Calu3 (cell line): Measurements from ENCODE around the gene PRCD. TPM values are rescaled to one million over a fixed set of nuclear protein-coding genes. Genes with fewer than 3 reads are reported as not detected.
"Not testable (repeated sequence)": the region's sequence is repeated elsewhere in the genome, so short reads cannot be mapped to it uniquely, and the experiment has no call there.

Source experiments
- BruUV-seq: library from RNA; stranded (reverse); fragments of 400-500 nt; replicated peaks from 2 replicates; lab custom pipeline; 2021; lab: Mats Ljungman, UMichigan
- CTCF ChIA-PET: fragments of 300-600 bp; sonication (Branson Sonifier 250); formaldehyde crosslinking; loops from one replicate; lab custom pipeline; 2022; ENCODE audit warnings: antibody characterized with exemption; lab: Charles Lee
- DNase-seq: peaks from one replicate; pipeline ENCODE4 v3.0.0; 2022
- H3K27ac Mint-ChIP-seq: one replicate; pipeline ENCODE4 v1.8.0; 2022; ENCODE audit warnings: mixed read lengths; ENCODE audit not compliant: unreplicated experiment
- H3K27me3 Mint-ChIP-seq: one replicate; pipeline ENCODE4 v1.8.0; 2022; ENCODE audit warnings: mixed read lengths; ENCODE audit not compliant: unreplicated experiment
- H3K36me3 Mint-ChIP-seq: one replicate; pipeline ENCODE4 v1.8.0; 2022; ENCODE audit warnings: mild to moderate bottlenecking, moderate library complexity, mixed read lengths; ENCODE audit not compliant: insufficient read depth, unreplicated experiment
- H3K4me1 Mint-ChIP-seq: one replicate; pipeline ENCODE4 v1.8.0; 2022; ENCODE audit warnings: mild to moderate bottlenecking, low read depth, mixed read lengths; ENCODE audit not compliant: unreplicated experiment
- H3K4me3 Mint-ChIP-seq: one replicate; pipeline ENCODE4 v1.8.0; 2022; ENCODE audit warnings: mild to moderate bottlenecking, low read depth, moderate library complexity, mixed read lengths; ENCODE audit not compliant: unreplicated experiment
- H3K9me3 Mint-ChIP-seq: one replicate; pipeline ENCODE4 v1.8.0; 2022; ENCODE audit warnings: low read depth, mixed read lengths; ENCODE audit not compliant: unreplicated experiment
- intact Hi-C: fragments of 100-400 bp; cut with micrococcal nuclease; formaldehyde crosslinking; loops from one replicate; pipeline ENCODE4 v1.10.0; 2022; ENCODE audit not compliant: unreplicated experiment
- total RNA-seq: library from RNA; stranded (reverse); gene quantifications from 2 replicates; pipeline ENCODE4 v1.2.3, GENCODE V29; 2022
- TF ChIP-seq, protein P1 (sequence below): fragments of 200-600 bp; IDR thresholded peaks from one replicate; pipeline ENCODE4 v1.8.0; 2022; ENCODE audit warnings: antibody characterized with exemption; ENCODE audit not compliant: unreplicated experiment

The PRCD gene
- total RNA-seq, 1 experiment from 2014 or later: not detected

DNA sequence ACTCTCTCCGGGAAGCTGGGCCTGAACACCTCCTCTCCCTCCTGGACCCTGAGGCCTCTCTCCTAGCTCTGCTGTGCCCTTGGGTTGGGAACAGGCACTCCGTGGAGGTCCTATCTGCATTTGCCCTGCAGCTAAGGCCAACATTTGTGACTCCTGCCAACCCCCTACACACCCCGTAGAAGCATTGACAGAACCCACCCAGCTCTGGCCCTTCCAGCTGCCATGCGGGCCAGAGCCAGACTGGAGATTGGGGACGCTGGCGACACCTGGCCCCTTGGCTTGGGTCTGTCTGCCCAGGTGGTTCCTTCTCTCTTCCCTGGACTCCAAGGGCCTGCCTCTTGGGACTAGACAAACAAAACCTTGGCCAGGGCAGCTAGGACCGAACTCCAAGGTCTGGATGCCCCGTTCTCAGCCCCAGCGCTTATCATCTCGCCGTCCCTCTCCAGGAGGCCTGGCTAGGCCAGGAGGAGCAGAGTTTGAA is 38.0 kb upstream of the PRCD start:
- Mint-ChIP-seq H3K9me3 (no peaks in the 10 kb centered on the region), H3K4me1 (peaks cover 44% of the 10 kb centered on the region), H3K36me3 (peaks cover 26% of the 10 kb centered on the region), H3K4me3 (peak overlapping the region; percentile 88), H3K27me3 (no peaks in the 10 kb centered on the region), H3K27ac (peak overlapping the region; percentile 81)
- TF ChIP-seq, protein P1, sequence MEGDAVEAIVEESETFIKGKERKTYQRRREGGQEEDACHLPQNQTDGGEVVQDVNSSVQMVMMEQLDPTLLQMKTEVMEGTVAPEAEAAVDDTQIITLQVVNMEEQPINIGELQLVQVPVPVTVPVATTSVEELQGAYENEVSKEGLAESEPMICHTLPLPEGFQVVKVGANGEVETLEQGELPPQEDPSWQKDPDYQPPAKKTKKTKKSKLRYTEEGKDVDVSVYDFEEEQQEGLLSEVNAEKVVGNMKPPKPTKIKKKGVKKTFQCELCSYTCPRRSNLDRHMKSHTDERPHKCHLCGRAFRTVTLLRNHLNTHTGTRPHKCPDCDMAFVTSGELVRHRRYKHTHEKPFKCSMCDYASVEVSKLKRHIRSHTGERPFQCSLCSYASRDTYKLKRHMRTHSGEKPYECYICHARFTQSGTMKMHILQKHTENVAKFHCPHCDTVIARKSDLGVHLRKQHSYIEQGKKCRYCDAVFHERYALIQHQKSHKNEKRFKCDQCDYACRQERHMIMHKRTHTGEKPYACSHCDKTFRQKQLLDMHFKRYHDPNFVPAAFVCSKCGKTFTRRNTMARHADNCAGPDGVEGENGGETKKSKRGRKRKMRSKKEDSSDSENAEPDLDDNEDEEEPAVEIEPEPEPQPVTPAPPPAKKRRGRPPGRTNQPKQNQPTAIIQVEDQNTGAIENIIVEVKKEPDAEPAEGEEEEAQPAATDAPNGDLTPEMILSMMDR: no peak
- intact Hi-C loops: loop anchor here (5.0 kb wide), 1 partner anchor 95 kb away; no protein-coding TSS in a partner anchor
- no TSS peak for BruUV-seq
- CTCF ChIA-PET: interaction anchor here (0.5 to 1.4 kb wide), 3 partner anchors 9 to 272 kb away, joined by 3 to 5 read pairs (median 4); no protein-coding TSS in a partner anchor
- DNase-seq: no peak

GRCh38 chr17:76502341-76503211 is 37.3 kb upstream of the PRCD start:
- no peak for DNase-seq
- H3K9me3 Mint-ChIP-seq: no peaks in the 10 kb centered on the region
- no peak overlapping the region for H3K27ac Mint-ChIP-seq
- peaks cover 26% of the 10 kb centered on the region for H3K36me3 Mint-ChIP-seq
- TF ChIP-seq, protein P1: no peak
- BruUV-seq: no TSS peak
- CTCF ChIA-PET: interaction anchor here (0.5 to 1.4 kb wide), 3 partner anchors 10 to 272 kb away, joined by 3 to 5 read pairs (median 4); no protein-coding TSS in a partner anchor
- H3K4me1 Mint-ChIP-seq: peaks cover 40% of the 10 kb centered on the region
- intact Hi-C loops: loop anchor here (5.0 kb wide), 1 partner anchor 95 kb away; no protein-coding TSS in a partner anchor
- H3K4me3 Mint-ChIP-seq: no peak overlapping the region
- peaks cover 6% of the 10 kb centered on the region for H3K27me3 Mint-ChIP-seq

DNA sequence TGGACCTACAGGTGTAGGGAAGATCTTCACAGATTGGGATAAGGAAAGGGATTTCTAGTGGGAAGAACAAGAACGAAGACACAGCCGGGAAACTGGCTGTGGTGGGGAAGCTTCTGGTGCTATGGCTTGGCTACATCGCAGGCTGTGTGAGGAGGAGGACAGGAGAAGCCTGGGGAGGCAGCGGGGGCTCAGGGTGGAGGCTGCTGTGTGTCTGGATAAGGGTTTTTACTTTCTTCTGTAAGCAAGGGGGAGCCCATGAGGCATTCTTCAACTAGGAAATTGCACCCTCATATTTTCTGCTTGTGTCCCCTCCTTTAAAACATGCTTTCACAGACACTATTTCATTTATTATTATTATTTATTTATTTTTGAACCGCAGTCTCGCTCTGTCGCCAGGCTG is 35.7 kb upstream of the PRCD start:
- intact Hi-C loops: loop anchor here (5.0 kb wide), 1 partner anchor 97 kb away; no protein-coding TSS in a partner anchor
- TF ChIP-seq, protein P1: no peak
- CTCF ChIA-PET: no interaction called here
- Mint-ChIP-seq H3K27me3 (peaks cover 20% of the 10 kb centered on the region), H3K4me1 (peaks cover 25% of the 10 kb centered on the region), H3K27ac (no peak overlapping the region), H3K4me3 (no peak overlapping the region), H3K9me3 (no peaks in the 10 kb centered on the region), H3K36me3 (peaks cover 26% of the 10 kb centered on the region)
- DNase-seq: no peak
- no TSS peak for BruUV-seq

DNA sequence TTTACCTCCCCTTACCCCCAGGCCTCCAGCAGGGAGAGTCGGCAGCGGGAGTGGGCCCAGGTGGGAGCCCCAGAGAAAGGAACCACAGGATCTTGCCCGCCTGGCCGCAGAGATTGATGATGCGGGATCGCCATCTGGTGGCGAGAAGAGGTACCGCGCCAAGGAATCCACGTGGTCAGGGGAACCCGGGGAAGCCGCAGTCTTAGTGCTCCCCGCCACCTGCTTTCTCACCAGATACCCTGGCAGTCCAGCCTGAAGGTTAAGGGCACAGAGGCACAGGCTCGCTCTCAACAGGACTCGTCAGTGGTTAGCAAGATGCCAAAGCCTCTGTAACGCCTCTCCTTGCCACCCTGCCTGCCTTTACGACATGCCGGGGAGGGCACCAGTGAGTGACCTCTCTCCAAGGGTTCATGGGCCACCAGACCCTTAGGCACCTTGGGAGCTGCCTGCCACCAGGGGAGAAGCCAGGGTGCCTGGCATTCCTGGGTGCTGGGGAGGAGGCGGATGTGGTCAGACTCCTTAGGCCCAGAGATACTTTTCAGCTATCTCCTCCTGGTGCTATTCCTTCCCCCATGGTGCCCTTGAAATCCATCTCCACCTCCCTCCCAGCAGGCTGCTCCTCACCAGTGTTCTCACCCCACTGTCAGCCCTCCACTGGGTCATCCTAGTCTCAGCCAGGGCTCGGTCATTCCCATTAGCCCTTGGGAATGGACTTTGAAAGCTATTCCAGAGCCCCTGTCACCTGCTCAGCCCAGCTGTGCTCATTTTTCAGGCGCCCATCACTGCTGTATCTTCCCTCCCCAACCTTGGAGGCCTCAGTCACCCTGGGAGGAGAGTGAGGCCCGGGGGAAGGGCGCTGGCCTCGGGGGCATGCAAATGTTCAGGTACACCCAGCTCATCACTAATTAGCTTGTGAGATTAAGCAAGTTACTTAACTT is 33.2 kb upstream of the PRCD start:
- intact Hi-C loops: loop anchor here (1.0 kb wide), 1 partner anchor 40 kb away; no protein-coding TSS in a partner anchor
- CTCF ChIA-PET: interaction anchor here (0.6 to 1.8 kb wide), 3 partner anchors 48 to 98 kb away, joined by 3 to 6 read pairs (median 5); no protein-coding TSS in a partner anchor
- BruUV-seq: no TSS peak
- H3K27me3 Mint-ChIP-seq: peaks cover 39% of the 10 kb centered on the region
- no peaks in the 10 kb centered on the region for H3K9me3 Mint-ChIP-seq
- H3K27ac Mint-ChIP-seq: no peak overlapping the region
- peak; percentile 90 for DNase-seq
- H3K36me3 Mint-ChIP-seq: peaks cover 7% of the 10 kb centered on the region
- no peak overlapping the region for H3K4me3 Mint-ChIP-seq
- TF ChIP-seq, protein P1: peak; percentile 93
- H3K4me1 Mint-ChIP-seq: peaks cover 4% of the 10 kb centered on the region

DNA sequence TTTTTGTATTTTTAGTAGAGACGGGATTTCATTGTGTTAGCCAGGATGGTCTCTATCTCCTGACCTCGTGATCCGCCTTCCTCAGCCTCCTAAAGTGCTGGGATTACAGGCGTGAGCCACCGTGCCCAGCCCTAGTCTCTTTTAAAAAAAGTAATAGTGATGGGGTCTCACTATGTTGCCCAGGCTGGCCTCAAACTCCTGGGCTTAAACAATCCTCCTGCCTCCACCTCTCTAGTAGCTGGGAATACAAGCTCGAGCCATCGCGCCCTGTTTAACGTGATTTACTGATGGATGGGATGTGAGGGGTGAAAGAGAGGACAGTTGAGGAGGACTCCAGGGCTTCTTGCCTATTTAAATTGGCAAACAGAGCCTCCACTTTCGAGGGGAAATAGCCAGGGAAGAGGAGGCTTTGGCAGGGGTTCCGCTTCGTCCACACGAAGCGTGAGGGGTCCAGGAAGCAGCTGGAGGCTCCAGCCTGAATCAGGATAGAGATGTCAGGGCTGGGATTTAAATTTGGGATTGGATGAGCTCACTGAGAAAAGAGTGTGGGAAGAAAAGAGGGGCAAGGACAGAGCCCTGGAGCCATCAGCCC is 31.3 kb upstream of the PRCD start:
- intact Hi-C loops, H3K4me3 Mint-ChIP-seq, BruUV-seq, H3K4me1 Mint-ChIP-seq, H3K27ac Mint-ChIP-seq, H3K9me3 Mint-ChIP-seq, H3K36me3 Mint-ChIP-seq, DNase-seq: not testable (repeated sequence)
- CTCF ChIA-PET: interaction anchor here (0.7 to 1.0 kb wide), 2 partner anchors 50 to 51 kb away, joined by 3 to 6 read pairs; no protein-coding TSS in a partner anchor
- H3K27me3 Mint-ChIP-seq: peaks cover 55% of the 10 kb centered on the region
